Cardiac septum (tissue), 1 donor: ENCODE data around the gene DGKB. TPM values are rescaled to one million over a fixed set of nuclear protein-coding genes. Genes with fewer than 3 reads are reported as not detected.

Experiments
- DNase-seq: peaks from one replicate; pipeline ENCODE4 v3.0.0-alpha.2; 2020; ENCODE audit warnings: low spot score
- intact Hi-C: fragments of 100-400 bp; cut with DNase I; formaldehyde crosslinking; loops from one replicate; pipeline ENCODE4 v1.14.0; 2022
- total RNA-seq: library from RNA; stranded (reverse); fragmentation: NEBNext Ultra II Directional; extraction: Animal tissue kit (Norgen Biotek cat#: 25700); gene quantifications from one replicate; pipeline ENCODE4 v1.2.1, GENCODE V29; 2021
- donor health status: DM: no; HTN: no; CAD: no.

DGKB gene
- total RNA-seq, 1 donor from 2014 or later, result 0.75 TPM

- intact Hi-C loops, result loop anchor here (1.0 kb wide), 1 partner anchor 298 kb away; no protein-coding TSS in a partner anchor
- no peak for DNase-seq
These were observed 184.7 kb downstream of the DGKB start for GRCh38 chr7:14717816-14718215.

- no peak for DNase-seq
- intact Hi-C loops, result loop anchor here (1.0 kb wide), 1 partner anchor 299 kb away; no protein-coding TSS in a partner anchor
These were observed 185.4 kb downstream of the DGKB start for GRCh38 chr7:14717169-14717568.

GRCh38 chr7:14714161-14714728 is 188.3 kb downstream of the DGKB start:
- no peak for DNase-seq
- intact Hi-C loops, result no loop called here

DNA sequence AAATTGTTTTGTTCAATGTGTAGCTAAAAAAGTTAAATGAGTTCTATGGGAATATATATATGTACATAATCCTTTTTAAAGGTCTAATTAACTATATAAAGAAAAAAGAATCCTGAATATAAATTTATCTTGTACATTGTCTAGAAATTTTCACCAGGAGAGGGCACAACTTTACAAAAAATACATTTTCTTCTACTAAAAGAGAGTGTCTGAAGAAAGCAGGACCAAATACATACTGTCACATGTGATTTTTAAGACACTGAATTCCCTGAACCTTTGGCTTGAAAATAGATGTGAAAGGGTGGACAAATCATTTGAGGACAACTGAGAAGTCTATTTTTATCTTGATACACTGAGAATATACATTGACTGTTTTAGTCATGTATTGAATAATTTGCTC is 204.3 kb downstream of the DGKB start:
- intact Hi-C loops, result no loop called here
- DNase-seq, result no peak

GRCh38 chr7:14697684-14698083 is 204.9 kb downstream of the DGKB start:
- intact Hi-C loops, result no loop called here
- DNase-seq, result no peak

GRCh38 chr7:14691597-14692203 is 210.9 kb downstream of the DGKB start:
- intact Hi-C loops, result loop anchor here (2.0 kb wide), 1 partner anchor 1411 kb away; no protein-coding TSS in a partner anchor
- DNase-seq, result no peak

- DNase-seq, result no peak
- intact Hi-C loops, result loop anchor here (2.0 kb wide), 1 partner anchor 1410 kb away; no protein-coding TSS in a partner anchor
These were observed 211.5 kb downstream of the DGKB start for GRCh38 chr7:14691034-14691433.

DNA sequence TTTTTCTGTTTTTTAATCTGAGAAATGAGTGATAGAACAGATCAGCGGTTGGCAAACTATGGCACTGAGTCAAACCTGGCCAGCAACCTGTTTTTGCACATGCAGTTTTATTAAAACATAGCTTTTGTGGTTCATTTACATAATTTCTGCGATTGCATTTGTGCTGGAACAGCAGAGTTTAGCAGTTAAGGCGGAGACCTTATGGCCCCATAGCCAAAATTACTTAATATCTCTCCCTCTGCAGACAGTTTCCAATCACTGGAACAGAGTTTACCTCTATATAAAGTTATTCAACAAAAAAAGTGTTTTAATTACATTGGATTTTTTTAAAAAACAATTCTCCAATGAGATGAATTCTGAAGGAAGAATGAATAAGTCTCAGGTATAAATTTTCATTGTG is 212.1 kb downstream of the DGKB start:
- intact Hi-C loops, result loop anchor here (2.0 kb wide), 1 partner anchor 1410 kb away; no protein-coding TSS in a partner anchor

DNA sequence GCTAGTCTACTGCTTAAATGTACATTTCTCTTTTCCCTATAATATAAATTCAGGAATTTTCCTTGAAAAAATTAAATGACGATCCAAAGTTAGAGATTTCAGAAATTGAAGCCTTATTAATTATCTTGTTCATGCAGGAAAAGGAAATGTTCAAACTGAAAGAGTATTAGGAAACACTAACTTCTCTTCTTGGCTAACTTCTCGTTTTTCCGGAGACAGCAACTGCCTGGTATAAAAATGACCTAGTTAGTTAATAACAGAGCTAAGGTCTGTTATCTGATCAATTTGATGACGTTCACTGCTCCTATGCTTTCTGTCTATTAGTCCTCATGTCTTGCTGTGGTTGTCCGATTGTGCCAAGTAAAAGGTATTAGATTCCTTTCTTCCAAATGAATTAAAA is 212.5 kb downstream of the DGKB start:
- intact Hi-C loops, result loop anchor here (2.0 kb wide), 1 partner anchor 1409 kb away; no protein-coding TSS in a partner anchor
- DNase-seq, result no peak

More for the DNA sequence above, 212.1 kb downstream of the DGKB start:
- DNase-seq, result no peak

DNA sequence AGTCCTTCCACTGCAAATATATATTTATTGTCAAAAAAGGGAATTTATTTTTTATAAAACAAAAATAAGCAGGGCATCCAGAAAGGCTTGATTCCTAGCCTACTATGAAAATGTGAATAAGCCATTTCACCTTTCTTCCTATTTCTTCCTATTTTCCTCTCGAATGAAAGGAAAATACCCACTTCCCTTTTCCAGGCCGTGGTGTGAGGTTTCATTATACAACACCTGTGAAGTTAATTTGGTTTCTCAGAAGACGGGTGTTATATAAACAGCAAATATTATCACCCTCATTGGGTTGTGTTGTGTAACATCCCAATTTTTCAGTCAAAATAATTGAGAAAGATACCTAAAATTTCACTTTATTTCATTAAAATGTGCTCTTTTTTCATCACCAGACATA is 214.3 kb downstream of the DGKB start:
- intact Hi-C loops, result no loop called here
- DNase-seq, result no peak

- intact Hi-C loops, result no loop called here
- DNase-seq, result no peak
These were observed 214.8 kb downstream of the DGKB start for GRCh38 chr7:14687777-14688176.

DNA sequence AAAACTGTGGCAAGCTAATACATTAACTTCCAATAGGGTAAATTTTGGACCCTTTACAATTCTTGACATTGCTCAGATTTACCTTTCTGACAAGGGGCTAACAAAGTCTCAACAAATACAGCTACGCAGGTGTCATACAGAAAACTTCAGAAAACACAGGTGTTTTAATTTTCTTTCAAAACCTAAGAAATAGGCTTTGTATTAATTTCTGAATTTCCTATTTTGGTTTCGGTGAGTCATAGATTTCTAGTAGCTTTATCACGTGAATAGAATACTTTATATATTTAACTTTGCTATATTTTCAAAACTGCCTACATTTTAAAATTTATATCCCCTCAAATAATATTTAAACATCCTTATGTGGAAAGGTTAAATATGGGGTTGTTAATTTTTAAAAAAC is 215.3 kb downstream of the DGKB start:
- intact Hi-C loops, result no loop called here

DNA sequence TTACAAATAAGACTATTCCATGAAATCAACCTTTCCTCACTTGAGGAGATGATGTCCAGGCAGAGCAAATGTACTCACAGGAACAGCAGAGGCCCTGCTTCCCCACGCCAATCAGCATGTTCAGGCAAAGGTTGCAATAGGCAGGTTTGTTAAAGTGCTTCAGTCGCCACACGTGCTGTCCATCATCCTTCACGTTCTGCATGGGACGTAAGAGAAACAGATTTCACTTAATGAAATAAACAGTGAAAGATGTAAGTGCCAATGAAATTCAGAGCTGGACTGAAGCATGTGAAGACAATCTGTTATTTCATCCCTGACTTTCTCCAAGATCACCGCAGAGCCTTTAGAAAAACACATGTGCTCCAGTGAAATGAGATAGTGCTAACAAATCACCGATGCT is 217.4 kb downstream of the DGKB start:
- intact Hi-C loops, result no loop called here
- DNase-seq, result no peak

More for the DNA sequence above, 215.3 kb downstream of the DGKB start:
- DNase-seq, result no peak

DNA sequence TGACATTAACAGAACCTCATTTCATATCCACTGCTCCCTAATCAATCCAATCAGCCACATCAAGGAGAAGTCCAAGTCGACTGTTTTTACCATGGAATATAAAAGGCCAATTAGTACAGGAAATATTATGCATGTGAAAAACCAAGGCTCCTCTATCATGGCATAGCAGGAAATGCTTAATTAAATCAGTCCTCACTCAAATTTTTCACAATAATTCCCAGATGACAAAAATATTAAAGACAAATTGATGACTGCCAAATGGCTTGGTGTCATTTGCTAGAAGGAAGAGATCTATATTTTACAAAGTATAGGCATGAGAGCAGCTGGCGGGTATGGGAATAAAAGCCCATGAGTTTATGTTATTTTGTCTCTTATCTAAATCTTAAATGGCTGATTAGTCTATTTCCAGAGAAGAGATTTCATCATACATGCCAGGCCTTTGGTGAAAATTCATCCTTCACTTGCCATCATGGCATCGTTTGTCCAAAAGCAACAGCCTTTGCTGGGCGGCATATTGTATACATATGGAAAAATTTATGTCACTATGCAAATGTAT is 219.6 kb downstream of the DGKB start:
- intact Hi-C loops, result no loop called here
- no peak for DNase-seq

DNA sequence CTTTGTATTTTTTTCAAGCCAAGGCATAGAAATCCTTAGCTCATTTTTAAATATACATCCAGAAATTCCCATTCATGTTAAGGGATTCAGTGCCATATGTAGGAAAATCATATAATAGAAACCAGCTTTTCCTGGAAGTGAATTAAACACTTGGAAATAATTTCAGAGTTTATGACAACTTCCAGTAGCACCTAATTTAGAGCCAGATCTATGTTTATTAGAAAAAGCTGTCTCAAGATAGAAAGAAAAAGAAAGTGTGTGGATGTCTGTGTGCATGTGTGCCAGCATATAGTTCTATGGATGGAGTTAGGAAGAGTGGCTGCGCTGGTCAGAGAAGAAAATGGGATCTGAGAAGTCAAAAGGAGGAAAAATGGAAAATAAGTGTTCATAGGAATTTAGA is 225.7 kb downstream of the DGKB start:
- no peak for DNase-seq
- intact Hi-C loops, result no loop called here

- intact Hi-C loops, result no loop called here
- no peak for DNase-seq
These were observed 229.3 kb downstream of the DGKB start for GRCh38 chr7:14673202-14673601.

DNA sequence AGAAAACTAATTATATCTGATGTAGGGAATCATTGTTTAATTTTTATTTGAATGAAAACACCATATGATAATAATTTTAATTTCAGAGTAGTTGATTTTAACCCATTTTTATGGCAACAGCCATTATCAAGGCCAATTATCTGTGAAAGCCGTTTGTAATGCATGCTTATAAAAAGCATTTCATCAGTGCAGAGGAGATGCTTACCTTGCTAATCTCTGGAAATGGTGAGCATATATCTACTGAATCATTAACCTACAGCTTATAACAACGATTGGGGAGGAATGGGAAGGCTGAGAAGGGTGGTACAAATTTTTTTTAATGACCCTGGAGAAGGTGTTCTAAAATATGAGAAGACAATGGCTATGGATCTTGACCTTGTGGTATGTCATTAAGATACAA is 235.6 kb downstream of the DGKB start:
- no peak for DNase-seq
- intact Hi-C loops, result no loop called here

- no peak for DNase-seq
- intact Hi-C loops, result no loop called here
These were observed 236.2 kb downstream of the DGKB start for GRCh38 chr7:14666304-14666703.

GRCh38 chr7:14639801-14640200 is 262.8 kb downstream of the DGKB start:
- no peak for DNase-seq

GRCh38 chr7:14639329-14639728 is 263.2 kb downstream of the DGKB start:
- no peak for DNase-seq
- intact Hi-C loops, result no loop called here

More at GRCh38 chr7:14639801-14640200, 262.8 kb downstream of the DGKB start:
- intact Hi-C loops, result no loop called here

- DNase-seq, result no peak
- intact Hi-C loops, result no loop called here
These were observed 264.6 kb downstream of the DGKB start for GRCh38 chr7:14637968-14638367.
